ENCODE measurements around the gene HLA-DRA. TPM values are rescaled to one million over a fixed set of nuclear protein-coding genes. Genes with fewer than 3 reads are reported as not detected.

HLA-DRA gene
- total and polyA plus RNA-seq, 2 of the 4 experiments (the other 2 are of a cell fraction): not detected

GRCh38 chr6:32475392-32476206 lies 35.9 kb downstream of the HLA-DRA start:
- Histone ChIP-seq H3K14ac (replicated peaks; ENCODE audit: low read depth, low read length) (no peak overlapping the region), H3K4me2 (ENCODE audit: low read depth, low read length) (no peak overlapping the region), H4K5ac (ENCODE audit: low read depth, low read length) (no peak overlapping the region), H3K4me1 (ENCODE audit: control insufficient read depth, insufficient read depth, low read length) (no peaks in the 10 kb centered on the region), H3K9ac (ENCODE audit: low read depth, low read length) (no peak overlapping the region), H3K27ac (ENCODE audit: insufficient read depth, low read length) (no peak overlapping the region), H2BK120ac (ENCODE audit: low read depth, low read length) (no peak overlapping the region), H3K36me3 (ENCODE audit: control insufficient read depth, insufficient read depth, low read length) (no peaks in the 10 kb centered on the region), H3K9me3 (ENCODE audit: control insufficient read depth, insufficient read depth, low read length) (no peaks in the 10 kb centered on the region), H2AK9ac (replicated peaks; ENCODE audit: low read depth, low read length, poor library complexity) (no peak overlapping the region), H3K4me3 (ENCODE audit: insufficient read depth, low read depth, low read length) (no peak overlapping the region), H3K56ac (ENCODE audit: extremely low read depth, insufficient read depth, low read length) (no peak overlapping the region), H3K27me3 (ENCODE audit: control insufficient read depth, insufficient read depth, low read length) (no peaks in the 10 kb centered on the region), H3K4ac (ENCODE audit: low read depth, low read length) (no peak overlapping the region), H2AFZ (replicated peaks; ENCODE audit: low read length, poor library complexity) (no peak overlapping the region), H2AK5ac (ENCODE audit: low read depth, low read length) (no peak overlapping the region), H4K20me1 (ENCODE audit: insufficient read depth, low read length) (no peaks in the 10 kb centered on the region), H3K9me1 (ENCODE audit: insufficient read depth, low read length) (no peaks in the 10 kb centered on the region), H2BK15ac (ENCODE audit: low read depth, low read length) (no peak overlapping the region), H4K91ac (ENCODE audit: insufficient read depth, low read depth, low read length) (no peak overlapping the region), H3K18ac (ENCODE audit: low read depth, low read length) (no peak overlapping the region), H3K23ac (ENCODE audit: low read depth, low read length) (no peak overlapping the region), H2BK5ac (ENCODE audit: low read depth, low read length, poor library complexity, severe bottlenecking) (no peak overlapping the region), H3K79me1 (ENCODE audit: low read depth in 1 of 2, low read length in 2 of 2) (no peaks in the 10 kb centered on the region), H2BK20ac (ENCODE audit: low read depth, low read length) (no peak overlapping the region), H4K8ac (ENCODE audit: low read depth in 2 of 2, low read length in 2 of 2) (no peak overlapping the region)
- dilution Hi-C loops (cut with HindIII; ENCODE audit: low sequenced_read_pairs, unreplicated experiment) (no loop called here), intact Hi-C loops (cut with micrococcal nuclease) (no loop called here), in situ Hi-C loops (cut with MboI; ENCODE audit: low sequenced_read_pairs) (no loop called here)
- POLR2A ChIA-PET (ENCODE audit: unreplicated experiment): no interaction called here
- TF ChIP-seq POLR2A (IDR thresholded peaks at IDR 0.05; ENCODE audit: low read depth, low read length) (no peak), CHD1 (IDR thresholded peaks at IDR 0.05; ENCODE audit: low read depth, low read length) (no peak), USF2 (IDR thresholded peaks at IDR 0.05; ENCODE audit: low read depth, low read length) (no peak), FOS (IDR thresholded peaks at IDR 0.05; ENCODE audit: low read depth, low read length) (no peak), RFX5 (IDR thresholded peaks at IDR 0.05; ENCODE audit: low read depth, low read length) (no peak), BHLHE40 (IDR thresholded peaks at IDR 0.05; ENCODE audit: low read depth, low read length) (no peak), MAZ (IDR thresholded peaks at IDR 0.05; ENCODE audit: borderline replicate concordance, low read depth, low read length) (no peak), MXI1 (IDR thresholded peaks at IDR 0.05; ENCODE audit: borderline replicate concordance, low read depth, low read length) (no peak), MAFK (IDR thresholded peaks at IDR 0.05; ENCODE audit: low read depth, low read length) (no peak), RCOR1 (IDR thresholded peaks at IDR 0.05; ENCODE audit: insufficient replicate concordance, low read length) (no peak), CEBPB (IDR thresholded peaks at IDR 0.05; ENCODE audit: low read depth, low read length) (no peak), SMC3 (IDR thresholded peaks at IDR 0.05; ENCODE audit: low read depth, low read length) (no peak), NFE2L2 (IDR thresholded peaks at IDR 0.05; ENCODE audit: low read depth, low read length) (no peak), RAD21 (IDR thresholded peaks at IDR 0.05; ENCODE audit: low read length) (no peak)
- TF ChIP-seq, protein P1, sequence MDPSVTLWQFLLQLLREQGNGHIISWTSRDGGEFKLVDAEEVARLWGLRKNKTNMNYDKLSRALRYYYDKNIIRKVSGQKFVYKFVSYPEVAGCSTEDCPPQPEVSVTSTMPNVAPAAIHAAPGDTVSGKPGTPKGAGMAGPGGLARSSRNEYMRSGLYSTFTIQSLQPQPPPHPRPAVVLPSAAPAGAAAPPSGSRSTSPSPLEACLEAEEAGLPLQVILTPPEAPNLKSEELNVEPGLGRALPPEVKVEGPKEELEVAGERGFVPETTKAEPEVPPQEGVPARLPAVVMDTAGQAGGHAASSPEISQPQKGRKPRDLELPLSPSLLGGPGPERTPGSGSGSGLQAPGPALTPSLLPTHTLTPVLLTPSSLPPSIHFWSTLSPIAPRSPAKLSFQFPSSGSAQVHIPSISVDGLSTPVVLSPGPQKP (IDR thresholded peaks at IDR 0.05; ENCODE audit: borderline replicate concordance, low read depth, low read length): no peak
- TF ChIP-seq, protein P2, sequence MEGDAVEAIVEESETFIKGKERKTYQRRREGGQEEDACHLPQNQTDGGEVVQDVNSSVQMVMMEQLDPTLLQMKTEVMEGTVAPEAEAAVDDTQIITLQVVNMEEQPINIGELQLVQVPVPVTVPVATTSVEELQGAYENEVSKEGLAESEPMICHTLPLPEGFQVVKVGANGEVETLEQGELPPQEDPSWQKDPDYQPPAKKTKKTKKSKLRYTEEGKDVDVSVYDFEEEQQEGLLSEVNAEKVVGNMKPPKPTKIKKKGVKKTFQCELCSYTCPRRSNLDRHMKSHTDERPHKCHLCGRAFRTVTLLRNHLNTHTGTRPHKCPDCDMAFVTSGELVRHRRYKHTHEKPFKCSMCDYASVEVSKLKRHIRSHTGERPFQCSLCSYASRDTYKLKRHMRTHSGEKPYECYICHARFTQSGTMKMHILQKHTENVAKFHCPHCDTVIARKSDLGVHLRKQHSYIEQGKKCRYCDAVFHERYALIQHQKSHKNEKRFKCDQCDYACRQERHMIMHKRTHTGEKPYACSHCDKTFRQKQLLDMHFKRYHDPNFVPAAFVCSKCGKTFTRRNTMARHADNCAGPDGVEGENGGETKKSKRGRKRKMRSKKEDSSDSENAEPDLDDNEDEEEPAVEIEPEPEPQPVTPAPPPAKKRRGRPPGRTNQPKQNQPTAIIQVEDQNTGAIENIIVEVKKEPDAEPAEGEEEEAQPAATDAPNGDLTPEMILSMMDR (conservative IDR thresholded peaks at IDR 0.05; ENCODE audit: low read depth, low read length): no peak
- no TSS peak for BruUV-seq (replicated peaks)
- WGBS, 2 experiments (ENCODE audit: extremely low coverage in 2 of 2, insufficient read length in 1 of 2): 50% methylated on average over 4 of the region's 13 CpGs; no CpG with 5 or more reads in 1 of the 2 experiments
- no peak for ATAC-seq (ENCODE audit: low read depth)
- CTCF ChIA-PET: no interaction called here
- no peak for DNase-seq
